GM19099 (cell line): ENCODE measurements around the gene YY2.

ENCODE experiments used
- POLR2A ChIP-seq: IDR thresholded peaks from 3 replicates; pipeline ENCODE4 v1.6.1; 2011; ENCODE audit warnings: low read depth; ENCODE audit not compliant: insufficient read length; ENCODE audit errors: extremely low read depth

Gene YY2

DNA sequence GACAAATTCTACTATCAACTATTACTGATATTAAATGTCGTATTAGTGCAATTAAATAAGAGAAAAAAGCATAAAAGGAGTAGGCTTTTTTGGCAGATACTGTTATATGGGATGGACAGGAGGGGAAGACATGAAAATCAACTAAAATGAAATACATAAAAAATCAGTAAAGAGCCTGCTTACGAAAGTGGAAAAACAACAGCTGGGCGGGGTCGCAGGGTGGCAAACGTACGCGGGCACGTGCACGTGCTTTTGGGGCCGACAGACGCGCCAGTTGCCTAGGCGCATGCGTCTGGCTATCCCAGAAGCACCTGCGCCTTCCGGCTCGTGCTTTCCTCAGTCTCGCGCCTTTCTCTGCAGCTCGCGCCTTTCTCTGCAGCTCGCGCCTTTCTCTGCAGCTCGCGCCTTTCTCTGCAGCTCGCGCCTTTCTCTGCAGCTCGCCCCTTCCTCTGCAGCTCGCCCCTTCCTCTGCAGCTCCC is at the start of gene YY2:
Gene YY2, plus strand, starts transcription at position 51 of the 479 bp plus-strand sequence. CDS start 498 bp downstream, outside the sequence.
- TF ChIP-seq POLR2A = no peak

DNA sequence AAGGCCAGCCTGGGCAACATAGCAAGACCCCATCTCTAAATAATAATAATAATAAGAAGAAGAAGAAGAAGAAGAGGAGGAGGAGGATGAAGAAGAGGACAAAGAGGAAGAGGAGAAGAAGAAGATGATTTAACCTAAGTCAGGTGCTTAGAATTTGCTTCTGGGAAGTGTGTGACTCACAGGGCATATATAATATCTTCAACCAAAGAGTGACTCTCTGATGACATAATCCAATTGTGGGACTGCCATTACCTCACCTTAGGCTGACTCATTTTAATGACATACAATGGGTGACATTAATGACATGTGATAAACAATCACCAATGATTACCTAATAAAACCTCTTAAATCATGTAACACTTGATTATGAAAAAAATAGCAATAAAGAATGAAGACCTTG is 49.1 kb upstream of the YY2 start:
- no peak for TF ChIP-seq POLR2A

DNA sequence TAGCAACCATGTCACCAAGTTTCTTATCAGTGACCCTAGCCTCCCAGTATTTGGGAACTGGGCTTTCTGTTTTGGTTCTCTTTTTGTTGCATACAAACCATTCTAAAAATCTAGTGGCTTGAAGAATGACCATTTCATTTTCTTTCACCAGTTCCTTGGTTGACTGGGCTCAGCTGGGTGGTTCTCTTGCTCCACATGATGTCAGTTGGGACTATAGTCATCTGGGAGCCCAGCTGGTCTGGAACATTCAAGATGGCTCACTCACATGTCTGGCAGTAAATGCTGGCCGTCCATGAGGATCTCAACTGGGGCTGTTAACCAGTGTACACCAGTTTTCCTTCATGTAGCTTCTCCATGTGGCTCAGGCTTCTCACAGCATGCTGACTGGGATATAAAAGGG is 44.0 kb upstream of the YY2 start:
- no peak for TF ChIP-seq POLR2A

DNA sequence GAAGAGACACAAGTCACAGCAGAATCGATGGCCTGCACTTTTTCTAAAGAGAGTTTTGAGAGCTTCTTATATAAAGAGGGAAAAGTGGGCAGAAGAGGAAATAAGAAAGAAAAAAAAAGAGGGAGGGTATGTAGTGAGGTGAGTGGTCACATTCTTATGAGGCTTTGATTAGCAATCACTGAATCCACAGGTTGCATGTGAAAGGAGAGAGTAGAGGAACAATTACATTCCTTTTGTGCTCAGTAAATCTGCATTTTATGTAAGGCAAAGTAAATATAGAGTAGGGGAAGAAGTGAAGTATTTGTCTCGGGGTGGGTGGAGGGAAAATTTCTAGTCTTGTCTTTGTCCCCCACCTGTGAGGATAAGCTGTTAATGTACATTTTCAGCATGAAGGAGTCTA is 43.2 kb upstream of the YY2 start:
- no peak for TF ChIP-seq POLR2A

DNA sequence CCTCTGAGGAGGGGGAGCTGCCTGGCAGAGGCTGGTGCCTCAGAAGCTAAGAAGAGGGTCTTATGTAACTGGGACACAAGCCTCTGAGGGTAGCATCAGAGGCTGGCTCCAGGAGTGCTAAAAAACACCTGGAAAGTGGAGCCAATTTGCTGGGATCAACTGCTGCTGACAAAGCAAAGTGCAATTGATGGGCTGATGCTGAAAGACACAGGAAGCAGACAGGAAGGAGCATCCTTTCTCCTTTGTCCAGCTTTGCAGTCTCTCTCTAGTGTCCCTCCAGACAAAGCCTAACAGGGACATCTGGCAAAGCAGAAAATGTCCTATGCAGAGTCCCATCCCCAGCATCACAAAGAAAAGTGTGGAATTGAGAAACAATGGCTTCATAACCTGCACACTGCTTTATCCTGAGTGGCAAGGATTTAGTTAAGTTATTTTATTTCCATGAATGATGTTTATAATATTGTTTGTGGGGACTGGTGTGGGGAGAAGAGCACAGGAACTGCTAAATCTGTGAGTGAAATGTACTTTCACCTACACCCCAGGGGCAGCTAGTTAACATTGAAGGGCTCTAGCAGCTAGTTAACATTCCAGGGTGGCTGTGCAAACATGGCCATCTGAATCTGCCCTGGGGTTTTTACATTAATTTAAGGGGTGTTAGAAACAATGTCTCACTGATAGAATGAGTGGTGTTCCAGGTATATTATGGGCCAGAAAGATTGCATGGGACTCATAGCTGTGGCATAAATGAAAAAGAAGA is 42.0 kb upstream of the YY2 start:
- TF ChIP-seq POLR2A = no peak

DNA sequence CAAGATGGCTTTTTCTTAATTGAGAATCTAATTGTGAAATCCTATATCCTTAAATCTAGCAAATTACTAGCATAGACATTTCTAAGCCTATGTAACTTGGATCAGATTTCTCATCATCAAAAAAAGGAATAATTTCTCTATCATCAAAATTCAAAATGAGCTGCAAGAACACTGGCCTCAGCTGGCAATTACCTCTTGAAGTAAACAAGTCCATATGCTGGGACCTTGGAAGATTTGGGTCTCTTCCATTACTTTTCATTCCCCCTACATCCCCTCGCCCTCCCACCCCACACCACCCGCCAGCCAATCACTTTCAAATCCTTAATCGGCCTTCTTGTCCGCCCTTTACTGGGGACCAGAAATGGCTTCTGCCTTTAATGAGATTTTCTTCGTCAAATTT is 39.7 kb upstream of the YY2 start:
- no peak for TF ChIP-seq POLR2A

DNA sequence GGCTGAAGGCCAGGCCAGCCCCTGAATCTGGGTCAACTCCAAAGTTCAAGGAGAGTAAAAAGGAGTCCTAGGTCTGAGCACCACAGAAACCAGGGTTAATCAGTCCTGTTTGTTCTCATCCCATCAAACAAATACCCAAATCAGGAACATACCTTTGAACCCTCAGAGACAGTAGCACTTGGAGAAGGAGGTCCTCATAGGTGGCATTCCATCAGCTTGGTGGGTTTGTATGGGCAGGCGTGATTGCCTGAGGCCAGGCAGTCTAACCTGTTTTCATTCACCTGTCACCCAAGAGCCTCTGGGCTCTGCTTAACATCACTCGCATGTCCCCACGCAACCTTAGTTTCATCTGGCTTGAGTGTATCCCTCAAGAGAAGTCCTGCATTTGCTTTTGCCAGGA is 33.9 kb upstream of the YY2 start:
- no peak for TF ChIP-seq POLR2A

DNA sequence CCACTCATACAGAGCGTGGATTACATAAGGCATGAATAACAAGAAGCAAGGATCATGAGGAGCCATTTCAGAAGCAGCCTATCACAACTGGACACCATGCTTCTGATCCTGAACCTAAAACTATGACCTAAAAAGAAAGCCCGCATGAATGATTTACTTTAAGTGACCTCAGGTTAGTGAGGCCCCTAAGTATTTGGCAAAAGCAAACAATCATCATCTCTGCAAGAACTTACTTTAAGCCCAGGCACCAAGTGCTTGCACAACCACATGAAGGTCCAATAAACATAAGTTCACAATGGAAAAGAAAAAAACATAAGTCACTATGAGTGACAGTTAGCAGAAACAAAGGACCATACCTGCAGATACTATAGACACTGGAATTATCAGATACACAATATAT is 24.3 kb upstream of the YY2 start:
- no peak for TF ChIP-seq POLR2A

DNA sequence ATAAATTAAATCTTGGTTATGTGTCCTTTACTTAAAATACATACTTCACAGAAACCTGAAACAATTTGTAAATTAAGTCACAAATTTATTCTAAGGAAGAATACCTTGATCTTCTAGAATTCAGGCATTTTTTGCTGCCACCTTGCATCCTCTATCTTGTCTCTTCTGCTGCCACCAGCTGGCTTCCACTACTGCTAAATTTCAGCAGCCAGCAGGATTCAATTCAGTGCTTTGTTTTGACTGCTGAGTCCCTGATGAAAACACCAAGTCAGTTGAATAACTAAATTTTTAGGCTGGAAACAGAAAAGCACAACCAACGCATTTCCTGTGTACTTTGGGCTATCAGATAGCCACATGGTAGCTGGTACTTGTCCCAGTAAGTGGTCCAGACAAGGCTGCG is 18.7 kb upstream of the YY2 start:
- no peak for TF ChIP-seq POLR2A

DNA sequence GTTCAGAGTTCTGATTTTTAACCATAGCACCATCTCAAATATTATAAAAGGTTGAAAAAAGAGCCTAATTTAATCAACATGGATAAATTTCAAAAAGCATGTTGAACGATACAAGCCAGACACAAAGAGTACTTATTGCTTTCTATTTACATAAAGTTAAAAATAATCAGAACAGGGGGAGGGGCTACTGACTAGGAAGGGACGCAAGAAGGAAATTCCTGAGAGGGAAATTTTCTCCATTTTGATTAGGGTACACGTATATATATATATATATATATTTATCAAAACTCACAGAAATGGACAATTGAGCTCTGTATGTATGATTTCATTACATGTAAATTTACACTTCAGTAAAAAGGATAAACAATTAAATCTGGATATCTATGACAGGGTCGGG is 16.9 kb upstream of the YY2 start:
- TF ChIP-seq POLR2A = no peak

DNA sequence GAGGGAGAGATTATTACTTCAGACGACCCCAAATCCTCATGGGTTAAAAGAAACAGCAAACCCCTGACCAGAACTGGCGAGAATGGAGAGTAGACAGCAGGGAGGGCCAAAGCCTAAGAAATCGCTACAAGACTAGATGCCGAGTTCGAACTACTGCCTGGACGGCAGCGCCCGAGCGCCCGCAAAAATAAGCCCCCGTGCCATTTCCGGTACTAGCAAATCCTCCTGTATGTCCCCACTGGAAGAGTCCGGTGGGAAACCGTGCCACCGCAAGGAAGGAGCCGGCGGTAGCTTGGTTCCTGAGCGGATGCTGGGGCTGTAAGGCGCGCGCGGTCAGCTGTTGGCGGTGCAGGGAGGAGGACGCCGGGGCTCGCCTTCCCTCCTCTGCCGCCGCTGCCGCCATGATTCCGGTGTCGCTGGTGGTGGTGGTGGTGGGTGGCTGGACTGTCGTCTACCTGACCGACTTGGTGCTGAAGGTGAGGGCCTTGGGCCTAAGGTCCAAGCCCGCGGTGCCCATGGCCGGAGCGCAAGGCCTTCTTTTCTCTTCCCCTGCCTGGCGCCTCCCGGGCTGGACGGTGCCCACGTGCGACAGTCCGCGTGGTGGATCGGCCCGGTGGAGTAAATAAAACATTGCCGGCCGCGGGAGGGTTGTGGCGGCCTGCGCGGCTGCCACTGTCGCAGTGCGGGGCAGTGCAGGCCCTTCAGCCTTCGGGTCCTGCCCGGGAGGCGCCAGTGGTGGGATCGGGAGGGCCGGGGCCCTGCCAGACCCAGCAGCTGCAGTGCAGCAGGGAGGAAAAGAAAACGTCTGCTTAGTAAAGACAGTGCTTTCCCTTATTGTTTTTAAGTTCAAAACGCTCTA is 16.2 kb upstream of the YY2 start, which contains the start of gene MBTPS2:
Gene MBTPS2, plus strand, starts transcription at position 284 of the 859 bp plus-strand sequence. Its CDS starts 118 bp downstream, at position 402.
- peak; percentile 69 for TF ChIP-seq POLR2A

DNA sequence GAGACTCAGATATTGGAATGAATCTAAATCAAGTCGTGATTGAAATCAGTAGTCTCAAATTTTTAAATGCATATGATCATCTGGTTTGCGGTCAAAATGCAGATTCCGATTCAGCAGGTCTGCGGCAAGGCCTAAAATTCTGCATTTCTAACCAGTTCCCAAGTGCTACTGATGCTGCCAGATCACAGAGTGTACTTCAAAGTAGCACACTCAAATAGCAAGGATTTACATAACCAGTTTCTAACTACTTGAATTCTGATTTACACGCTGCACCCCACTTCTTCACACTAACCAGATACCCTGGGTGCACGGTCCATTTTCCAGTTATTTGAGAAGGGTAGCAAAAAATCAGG is 15.6 kb upstream of the YY2 start:
- no peak for TF ChIP-seq POLR2A

DNA sequence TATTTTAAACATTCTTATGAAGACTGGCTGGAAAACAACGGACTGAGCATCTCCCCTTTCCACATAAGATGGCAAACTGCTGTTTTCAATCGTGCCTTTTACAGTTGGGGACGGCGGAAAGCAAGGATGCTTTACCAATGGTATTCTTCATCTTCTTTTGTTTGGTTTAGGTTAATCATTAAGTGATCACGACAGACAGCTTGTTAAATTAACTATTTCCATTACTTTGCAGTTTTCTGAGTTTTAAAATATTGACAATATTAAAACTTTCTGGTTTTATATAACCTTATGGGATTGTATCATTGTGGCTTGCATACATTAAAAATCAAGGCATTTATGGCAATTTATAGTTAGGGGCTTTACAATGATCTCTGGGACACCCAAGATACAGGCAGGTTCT is 12.6 kb upstream of the YY2 start:
- TF ChIP-seq POLR2A = no peak

DNA sequence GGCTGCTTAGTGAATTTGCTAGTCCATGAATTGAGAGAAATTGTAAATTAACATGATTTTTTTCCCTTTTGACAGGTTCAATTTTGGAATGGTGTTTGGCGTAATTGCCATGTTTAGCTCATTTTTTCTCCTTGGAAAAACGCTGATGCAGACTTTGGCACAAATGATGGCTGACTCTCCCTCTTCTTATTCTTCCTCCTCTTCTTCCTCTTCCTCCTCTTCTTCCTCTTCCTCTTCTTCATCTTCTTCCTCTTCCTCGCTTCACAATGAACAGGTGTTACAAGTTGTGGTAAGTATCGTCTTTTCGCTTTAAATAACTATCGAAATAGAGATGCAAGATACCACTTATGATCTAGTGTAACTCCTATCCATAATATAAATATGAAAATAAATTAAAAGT is 10.7 kb upstream of the YY2 start:
- TF ChIP-seq POLR2A = no peak

DNA sequence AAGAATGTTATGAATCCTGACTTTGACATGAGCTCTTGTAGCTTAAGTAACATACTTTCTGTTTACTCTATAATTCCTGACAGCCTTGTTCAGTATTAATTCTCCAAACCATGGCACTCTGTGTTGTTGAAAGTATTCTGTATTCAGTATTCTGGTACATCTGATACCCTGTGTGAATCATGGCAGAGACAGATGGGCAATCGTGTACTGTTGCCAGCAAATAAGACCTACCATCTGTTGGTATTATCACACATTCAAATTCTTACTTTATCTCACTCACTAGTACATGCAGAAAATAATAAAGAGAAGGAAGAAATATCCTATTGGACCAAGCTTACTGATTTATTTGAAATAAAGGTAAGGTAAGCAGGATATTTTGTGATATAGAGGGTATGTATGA is 8.4 kb upstream of the YY2 start:
- no peak for TF ChIP-seq POLR2A

DNA sequence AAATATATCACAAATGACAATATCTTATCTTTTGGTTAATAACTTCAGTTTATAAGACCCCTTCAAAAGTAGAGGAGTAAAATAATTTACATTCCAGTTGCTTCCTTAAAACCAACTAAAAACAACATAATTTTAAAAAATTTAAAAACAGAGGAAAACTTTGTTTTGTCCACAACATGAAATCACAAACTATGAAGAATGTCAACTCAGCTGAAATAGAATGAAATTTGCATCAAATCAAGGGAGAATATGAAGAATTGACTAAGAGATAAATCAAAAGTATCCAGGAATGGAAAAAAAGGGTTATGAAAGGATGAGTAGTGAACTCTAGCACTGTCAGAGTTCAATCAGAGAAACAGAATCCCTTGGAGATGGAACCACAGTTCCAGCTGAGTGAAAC is 2.2 kb upstream of the YY2 start:
- no peak for TF ChIP-seq POLR2A
